Karpas-422 (cell line): Measurements from ENCODE around the gene CSRP2. TPM values are rescaled to one million over a fixed set of nuclear protein-coding genes. Genes with fewer than 3 reads are reported as not detected.

Source experiments
- DNase-seq: peaks from one replicate; pipeline ENCODE4 v3.0.0-alpha.2; 2015
- H2AFZ ChIP-seq: fragments of 200-600 bp; sonication (generic); 2 replicates; pipeline ENCODE4 v1.6.1; 2014; ENCODE audit warnings: antibody characterized with exemption, low read length, mixed read lengths
- H3K27ac ChIP-seq: fragments of 200-600 bp; sonication (generic); 2 replicates; pipeline ENCODE4 v1.5.1; 2014; ENCODE audit warnings: mild to moderate bottlenecking, low read length, moderate library complexity
- H3K27me3 ChIP-seq: fragments of 200-600 bp; sonication (generic); 2 replicates; pipeline ENCODE4 v1.6.1; 2014; ENCODE audit warnings: low read length, mixed read lengths
- H3K36me3 ChIP-seq: fragments of 200-600 bp; sonication (generic); 2 replicates; pipeline ENCODE4 v1.6.1; 2014; ENCODE audit warnings: low read length, mixed read lengths; ENCODE audit not compliant: insufficient read depth
- H3K4me1 ChIP-seq: fragments of 200-600 bp; sonication (generic); 2 replicates; pipeline ENCODE4 v1.6.1; 2014; ENCODE audit warnings: mild to moderate bottlenecking, low read length, mixed read lengths
- H3K4me2 ChIP-seq: fragments of 200-600 bp; sonication (generic); 2 replicates; pipeline ENCODE4 v1.6.1; 2014; ENCODE audit warnings: low read length, low read depth, mild to moderate bottlenecking; ENCODE audit not compliant: poor library complexity, severe bottlenecking
- H3K4me3 ChIP-seq: fragments of 200-600 bp; sonication (generic); 2 replicates; pipeline ENCODE4 v1.5.1; 2014; ENCODE audit warnings: mild to moderate bottlenecking, antibody characterized with exemption, low read length, mixed read lengths
- H3K79me2 ChIP-seq: fragments of 200-600 bp; sonication (generic); 2 replicates; pipeline ENCODE4 v1.6.1; 2014; ENCODE audit warnings: mild to moderate bottlenecking, low read length, mixed read lengths
- H3K9ac ChIP-seq: fragments of 200-600 bp; sonication (generic); 2 replicates; pipeline ENCODE4 v1.6.0; 2014; ENCODE audit warnings: low read length
- H3K9me2 ChIP-seq: fragments of 200-600 bp; sonication (generic), shearing (Covaris generic); replicated peaks from 2 replicates; pipeline ENCODE4 v1.6.0; 2014; ENCODE audit warnings: mild to moderate bottlenecking, low read length, moderate library complexity; ENCODE audit not compliant: insufficient read depth
- H3K9me3 ChIP-seq: fragments of 300-700, 200-600 bp; sonication (generic); 2 replicates; pipeline ENCODE4 v1.6.1; 2014; ENCODE audit warnings: low read length, mixed read lengths
- H4K20me1 ChIP-seq: fragments of 200-600 bp; sonication (generic); 2 replicates; pipeline ENCODE4 v1.6.1; 2014; ENCODE audit warnings: mild to moderate bottlenecking, antibody characterized with exemption, low read length, low read depth; ENCODE audit not compliant: insufficient read depth
- total RNA-seq: library from RNA; depleted of rRNA; stranded (reverse); fragments of >200 nt; shearing (Covaris generic); gene quantifications from 2 replicates; pipeline ENCODE4 v1.2.3, GENCODE V29; 2014; ENCODE audit warnings: low replicate concordance

The CSRP2 gene
- total RNA-seq, 1 experiment from 2014 or later: not detected

DNA sequence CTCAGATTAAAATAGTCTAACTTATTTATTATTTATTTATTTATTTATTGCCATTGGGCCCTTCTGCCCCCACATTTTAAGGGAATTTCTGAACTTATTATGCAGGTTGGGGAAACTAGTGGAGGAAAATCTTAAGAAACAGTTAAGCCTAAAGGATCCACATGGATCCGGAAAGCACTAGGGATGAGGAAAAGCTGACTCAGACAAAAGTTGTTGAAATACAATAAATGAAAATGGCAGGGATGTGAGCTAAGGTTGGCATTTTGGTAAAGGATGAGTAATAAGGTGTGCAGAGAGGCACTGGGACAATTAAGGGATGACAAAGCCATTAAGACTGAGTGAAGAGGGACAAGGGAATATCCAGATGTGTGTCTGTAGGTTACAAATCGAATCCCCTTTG lies 20.7 kb upstream of the CSRP2 start:
- Histone ChIP-seq H4K20me1 (no peaks in the 10 kb centered on the region), H3K79me2 (no peaks in the 10 kb centered on the region), H3K4me1 (no peaks in the 10 kb centered on the region), H3K9me3 (no peaks in the 10 kb centered on the region), H3K36me3 (no peaks in the 10 kb centered on the region), H3K9me2 (no peaks in the 10 kb centered on the region), H3K27ac (no peak overlapping the region), H3K4me2 (no peak overlapping the region), H3K27me3 (no peaks in the 10 kb centered on the region), H3K9ac (no peak overlapping the region), H3K4me3 (no peak overlapping the region), H2AFZ (no peak overlapping the region)
- DNase-seq: no peak

DNA sequence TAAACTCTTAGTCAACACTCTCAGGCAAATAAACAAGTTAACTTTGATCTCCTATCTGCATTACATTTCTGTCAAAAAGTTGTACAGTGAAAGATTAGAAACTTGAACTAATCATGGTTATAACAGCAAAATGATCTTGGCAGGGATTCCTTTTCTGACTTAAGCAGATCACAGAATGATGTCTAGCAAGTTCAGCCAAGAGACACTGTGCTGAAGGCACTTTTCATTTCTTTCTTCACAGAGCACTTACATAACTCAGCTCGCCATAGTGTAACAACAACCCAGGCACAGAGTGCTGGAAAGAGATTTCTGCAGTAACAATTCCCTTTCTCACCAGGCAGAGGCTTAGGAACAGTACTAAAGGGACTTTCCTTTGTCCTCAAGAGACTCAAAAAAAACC lies 19.6 kb upstream of the CSRP2 start:
- Histone ChIP-seq H3K4me2 (no peak overlapping the region), H4K20me1 (no peaks in the 10 kb centered on the region), H3K4me1 (no peaks in the 10 kb centered on the region), H3K27ac (no peak overlapping the region), H3K4me3 (no peak overlapping the region), H3K27me3 (no peaks in the 10 kb centered on the region), H3K9me2 (no peaks in the 10 kb centered on the region), H3K79me2 (no peaks in the 10 kb centered on the region), H2AFZ (no peak overlapping the region), H3K36me3 (no peaks in the 10 kb centered on the region), H3K9ac (no peak overlapping the region), H3K9me3 (no peaks in the 10 kb centered on the region)
- DNase-seq: no peak

DNA sequence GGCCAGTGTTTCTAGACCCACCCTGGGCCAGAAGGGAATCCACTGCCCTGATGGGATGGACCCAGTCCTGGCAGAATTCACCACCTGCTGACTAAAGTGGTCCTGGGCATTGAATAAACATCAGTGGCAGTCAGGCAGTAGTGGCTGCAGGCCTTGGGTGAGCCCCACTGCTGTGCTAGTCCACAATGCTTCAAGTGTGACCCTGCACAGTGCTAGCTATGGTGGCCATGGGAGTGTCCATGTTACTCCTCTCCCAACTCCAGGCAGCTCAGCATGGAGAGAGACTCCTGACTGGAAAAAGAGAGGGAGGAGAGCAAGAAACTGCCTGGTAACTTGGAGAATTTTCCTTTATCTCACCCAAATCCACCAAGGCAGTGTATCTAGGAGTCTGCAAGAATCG lies 17.5 kb upstream of the CSRP2 start:
- H3K4me2 ChIP-seq: no peak overlapping the region
- H2AFZ ChIP-seq: no peak overlapping the region
- H3K9me3 ChIP-seq: no peaks in the 10 kb centered on the region
- DNase-seq: no peak
- H3K27ac ChIP-seq: no peak overlapping the region
- no peaks in the 10 kb centered on the region for H4K20me1 ChIP-seq
- no peak overlapping the region for H3K9ac ChIP-seq
- no peaks in the 10 kb centered on the region for H3K27me3 ChIP-seq
- no peaks in the 10 kb centered on the region for H3K4me1 ChIP-seq
- H3K79me2 ChIP-seq: no peaks in the 10 kb centered on the region
- H3K4me3 ChIP-seq: no peak overlapping the region
- H3K36me3 ChIP-seq: no peaks in the 10 kb centered on the region
- H3K9me2 ChIP-seq: no peaks in the 10 kb centered on the region

DNA sequence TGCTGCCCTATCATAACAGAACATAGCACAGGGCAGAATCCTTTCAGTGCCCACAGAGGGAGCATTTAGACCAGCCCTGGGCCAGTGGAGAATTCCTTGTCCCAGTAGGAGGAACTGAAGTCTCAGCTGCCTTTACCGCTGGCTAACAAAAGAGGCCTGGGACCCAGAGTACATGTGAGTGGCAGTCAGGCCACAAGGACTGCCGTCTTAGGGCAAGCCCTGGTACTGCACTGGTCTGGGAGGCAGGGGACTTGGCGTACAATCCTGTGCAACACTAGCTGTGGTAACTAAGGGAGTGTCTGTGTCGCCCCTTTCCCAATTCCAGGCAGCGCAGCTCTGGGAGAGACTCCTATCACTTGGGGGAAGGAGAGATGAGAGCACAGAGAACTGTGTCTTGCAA lies 17.0 kb upstream of the CSRP2 start:
- H3K79me2 ChIP-seq: no peaks in the 10 kb centered on the region
- H3K9me3 ChIP-seq: no peaks in the 10 kb centered on the region
- DNase-seq: no peak
- no peaks in the 10 kb centered on the region for H3K36me3 ChIP-seq
- H3K9me2 ChIP-seq: no peaks in the 10 kb centered on the region
- no peak overlapping the region for H3K27ac ChIP-seq
- no peak overlapping the region for H2AFZ ChIP-seq
- no peaks in the 10 kb centered on the region for H4K20me1 ChIP-seq
- no peak overlapping the region for H3K4me2 ChIP-seq
- no peaks in the 10 kb centered on the region for H3K4me1 ChIP-seq
- no peak overlapping the region for H3K9ac ChIP-seq
- no peak overlapping the region for H3K4me3 ChIP-seq
- H3K27me3 ChIP-seq: no peaks in the 10 kb centered on the region

DNA sequence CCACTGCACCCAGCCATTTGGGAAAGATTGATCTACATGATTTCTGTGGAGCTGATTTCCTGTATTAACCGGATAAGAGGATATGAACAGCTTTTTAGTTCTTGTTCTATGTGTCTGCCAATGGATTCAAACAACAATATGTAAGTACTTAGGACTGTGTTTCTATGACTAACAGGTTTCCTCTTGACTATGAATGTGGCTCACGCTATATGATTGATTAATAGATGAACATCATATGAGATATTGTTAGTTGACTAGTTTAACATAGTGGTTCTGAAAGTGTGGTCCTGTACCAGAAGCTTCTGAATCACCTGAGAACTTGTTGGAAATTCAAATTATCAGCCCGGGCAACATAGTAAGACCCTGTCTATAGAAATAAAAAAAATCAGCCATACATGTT lies 12.8 kb upstream of the CSRP2 start:
- no peaks in the 10 kb centered on the region for H3K9me2 ChIP-seq
- no peaks in the 10 kb centered on the region for H3K27me3 ChIP-seq
- H3K27ac ChIP-seq: no peak overlapping the region
- H3K4me2 ChIP-seq: no peak overlapping the region
- no peaks in the 10 kb centered on the region for H3K9me3 ChIP-seq
- no peaks in the 10 kb centered on the region for H3K36me3 ChIP-seq
- no peak overlapping the region for H2AFZ ChIP-seq
- H3K79me2 ChIP-seq: no peaks in the 10 kb centered on the region
- DNase-seq: no peak
- H4K20me1 ChIP-seq: no peaks in the 10 kb centered on the region
- no peaks in the 10 kb centered on the region for H3K4me1 ChIP-seq
- no peak overlapping the region for H3K4me3 ChIP-seq
- H3K9ac ChIP-seq: no peak overlapping the region

DNA sequence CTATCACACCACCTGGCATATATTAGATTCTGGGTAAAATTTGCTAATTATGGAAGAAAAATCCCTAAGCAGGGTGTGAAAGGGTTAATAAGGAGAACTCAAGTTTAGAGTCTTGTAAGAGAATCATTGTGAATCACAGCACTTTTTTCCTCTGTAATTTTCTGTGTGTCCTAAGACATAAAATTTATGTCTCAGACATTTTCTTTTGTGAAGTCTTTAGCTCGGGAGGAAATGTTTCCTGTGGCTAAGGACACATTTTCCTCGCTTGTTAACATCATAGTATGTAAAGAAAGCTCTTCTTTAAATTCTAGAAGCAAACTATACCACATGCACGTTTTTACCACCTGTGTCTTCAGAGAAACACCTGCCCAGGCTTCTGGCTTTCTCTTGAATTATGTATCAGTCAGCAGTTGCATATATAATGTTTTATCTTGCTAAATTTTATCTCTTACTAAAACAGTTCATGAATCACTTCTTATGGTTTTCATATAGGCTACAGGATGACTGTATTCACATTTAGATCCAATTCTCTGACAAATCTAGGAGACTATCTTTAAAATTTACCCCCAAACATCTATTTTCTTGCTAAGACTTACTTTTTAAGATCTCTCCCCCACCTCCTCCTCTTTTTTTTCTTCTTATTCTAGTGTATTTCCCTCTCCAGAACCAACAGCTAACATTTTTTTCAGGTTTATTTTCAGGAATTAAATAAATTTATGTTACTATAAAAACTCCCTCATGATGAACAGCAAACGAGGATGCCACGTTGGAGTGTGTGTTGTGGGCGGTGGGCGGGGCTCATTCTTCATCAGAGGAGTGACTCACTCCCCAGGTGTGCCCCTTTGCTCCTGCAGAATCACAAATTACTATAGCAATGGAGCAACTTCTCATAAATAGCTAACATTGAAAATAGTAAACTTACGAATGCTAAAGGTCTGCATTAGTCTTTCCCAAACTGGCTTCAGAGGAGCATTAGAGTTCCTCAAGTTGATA lies 11.6 kb upstream of the CSRP2 start:
- no peak overlapping the region for H2AFZ ChIP-seq
- DNase-seq: no peak
- no peaks in the 10 kb centered on the region for H4K20me1 ChIP-seq
- H3K27ac ChIP-seq: no peak overlapping the region
- H3K9ac ChIP-seq: no peak overlapping the region
- no peak overlapping the region for H3K4me2 ChIP-seq
- H3K4me1 ChIP-seq: no peaks in the 10 kb centered on the region
- H3K9me2 ChIP-seq: no peaks in the 10 kb centered on the region
- no peaks in the 10 kb centered on the region for H3K27me3 ChIP-seq
- H3K4me3 ChIP-seq: no peak overlapping the region
- no peaks in the 10 kb centered on the region for H3K79me2 ChIP-seq
- no peaks in the 10 kb centered on the region for H3K36me3 ChIP-seq
- no peaks in the 10 kb centered on the region for H3K9me3 ChIP-seq

DNA sequence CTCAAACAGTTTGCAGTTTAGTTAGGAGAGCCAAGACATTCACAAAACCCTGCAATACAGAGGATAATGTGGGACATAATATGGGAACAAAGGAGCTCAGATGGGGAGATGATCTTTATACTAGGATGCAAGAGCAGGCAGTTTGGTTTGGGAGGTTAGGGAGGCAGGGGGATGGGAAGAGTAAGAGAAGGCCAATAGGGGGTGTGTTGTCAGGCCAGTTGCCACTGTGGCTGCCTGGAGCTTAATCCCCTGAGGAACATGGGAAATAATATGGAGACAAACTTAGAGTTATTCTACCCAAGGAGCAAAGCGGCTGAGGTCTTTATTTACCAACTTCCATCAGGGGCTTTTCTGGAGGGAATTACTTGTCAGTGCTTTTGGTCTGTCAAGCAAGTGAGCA lies 10.0 kb upstream of the CSRP2 start:
- Histone ChIP-seq H3K27ac (no peak overlapping the region), H3K4me1 (no peaks in the 10 kb centered on the region), H2AFZ (no peak overlapping the region), H4K20me1 (no peaks in the 10 kb centered on the region), H3K9ac (no peak overlapping the region), H3K9me3 (no peaks in the 10 kb centered on the region), H3K9me2 (no peaks in the 10 kb centered on the region), H3K4me2 (no peak overlapping the region), H3K27me3 (no peaks in the 10 kb centered on the region), H3K4me3 (no peak overlapping the region), H3K79me2 (no peaks in the 10 kb centered on the region), H3K36me3 (no peaks in the 10 kb centered on the region)
- DNase-seq: no peak

DNA sequence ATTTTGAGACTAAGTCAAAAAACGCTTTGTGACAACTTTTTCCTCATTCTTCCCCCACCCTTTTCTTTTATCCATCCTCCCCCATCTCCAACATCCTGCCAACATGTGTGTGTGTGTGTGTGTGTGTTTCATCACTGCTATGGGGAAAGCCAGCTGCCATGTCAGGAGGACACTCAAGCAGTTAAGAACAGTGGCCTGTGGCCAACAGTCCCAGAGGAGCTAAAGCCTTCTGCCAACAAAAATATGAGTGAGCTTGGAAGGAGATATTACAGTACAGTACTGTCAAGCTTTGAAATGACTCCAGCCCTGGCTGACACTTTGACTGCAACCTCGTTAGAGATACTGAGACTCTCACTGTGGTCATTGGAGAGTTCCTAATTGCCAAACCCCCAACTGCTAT lies 5.0 kb upstream of the CSRP2 start:
- Histone ChIP-seq H3K27ac (no peak overlapping the region), H3K9me2 (no peaks in the 10 kb centered on the region), H2AFZ (no peak overlapping the region), H3K79me2 (no peaks in the 10 kb centered on the region), H3K36me3 (no peaks in the 10 kb centered on the region), H3K4me2 (no peak overlapping the region), H3K9me3 (no peaks in the 10 kb centered on the region), H3K4me1 (peaks cover 6% of the 10 kb centered on the region), H4K20me1 (no peaks in the 10 kb centered on the region), H3K4me3 (no peak overlapping the region), H3K9ac (no peak overlapping the region), H3K27me3 (no peaks in the 10 kb centered on the region)
- DNase-seq: no peak
